Common myeloid progenitor, CD34-positive (primary cell): Measurements from ENCODE around the gene NES.
A peak's percentile ranks its signal among the peaks of the same experiment; 100 is the strongest.

Experiments
- CTCF ChIA-PET: fragments of 350-600 bp; sonication (Branson Sonifier 250); formaldehyde crosslinking; loops from one replicate; lab custom pipeline; 2021; ENCODE audit warnings: antibody characterized with exemption; lab: Charles Lee
- POLR2A ChIA-PET: fragments of 350-600 bp; sonication (Branson Sonifier 250); formaldehyde crosslinking; loops from one replicate; lab custom pipeline; 2021; ENCODE audit warnings: antibody characterized with exemption; lab: Charles Lee
- DNase-seq, 3 donors: peaks; one replicate each; pipeline versions ENCODE4 v3.0.0 to v3.0.0-alpha.2; 2013
- H3K27ac ChIP-seq, 2 experiments: 1 replicate in 1 of 2; 2 replicates in 1 of 2; pipeline ENCODE4 v1.7.0; 2013; ENCODE audit warnings: inconsistent platforms in 2 of 2, low read length in 2 of 2, mild to moderate bottlenecking in 2 of 2, low read depth in 1 of 2, moderate library complexity in 1 of 2; ENCODE audit not compliant: severe bottlenecking in 2 of 2, insufficient read depth in 1 of 2, poor library complexity in 1 of 2
- H3K27me3 ChIP-seq, 5 experiments: replicated peaks in 2 of 5; 1 replicate in 3 of 5; 2 replicates in 2 of 5; pipeline versions ENCODE4 v1.6.1 to v1.7.0; 2013; ENCODE audit warnings: low read length in 4 of 5, mild to moderate bottlenecking in 2 of 5, moderate library complexity in 2 of 5, inconsistent platforms in 1 of 5; ENCODE audit not compliant: insufficient read depth in 5 of 5, control insufficient read depth in 4 of 5
- H3K36me3 ChIP-seq, 4 experiments: 1 replicate in 2 of 4; 2 replicates in 2 of 4; pipeline versions ENCODE4 v1.6.1 to v1.7.0; 2013; ENCODE audit warnings: low read length in 3 of 4, control low read depth in 1 of 4, mild to moderate bottlenecking in 1 of 4; ENCODE audit not compliant: control insufficient read depth in 4 of 4, insufficient read depth in 4 of 4
- H3K4me1 ChIP-seq, 4 experiments: 1 replicate in 3 of 4; 2 replicates in 1 of 4; pipeline versions ENCODE4 v1.6.1 to v1.7.1; 2013; ENCODE audit warnings: low read length in 3 of 4, mild to moderate bottlenecking in 3 of 4, control low read depth in 1 of 4, inconsistent platforms in 1 of 4, moderate library complexity in 1 of 4; ENCODE audit not compliant: control insufficient read depth in 4 of 4, insufficient read depth in 4 of 4; ENCODE audit errors: control extremely low read depth in 1 of 4
- H3K4me3 ChIP-seq, 7 experiments: 1 replicate in 4 of 7; 2 replicates in 3 of 7; pipeline versions ENCODE4 v1.5.1 to v1.7.0; 2013; ENCODE audit warnings: mild to moderate bottlenecking in 7 of 7, low read length in 6 of 7, moderate library complexity in 6 of 7, inconsistent platforms in 2 of 7, low read depth in 2 of 7, control low read depth in 1 of 7; ENCODE audit not compliant: insufficient read depth in 4 of 7, control insufficient read depth in 1 of 7; ENCODE audit errors: extremely low read depth in 1 of 7
- H3K9me3 ChIP-seq, 5 experiments: 1 replicate in 4 of 5; 2 replicates in 1 of 5; pipeline versions ENCODE4 v1.6.1 to v1.7.1; 2013; ENCODE audit warnings: low read length in 4 of 5, mild to moderate bottlenecking in 2 of 5, inconsistent platforms in 1 of 5, low read depth in 1 of 5, moderate library complexity in 1 of 5; ENCODE audit not compliant: control insufficient read depth in 4 of 5, insufficient read depth in 2 of 5; ENCODE audit errors: control extremely low read depth in 1 of 5
- WGBS: methylation state at CpG from one replicate; pipeline ENCODE4 v1.1.5; 2013; ENCODE audit not compliant: insufficient coverage; 5-methylcytosine and 5-hydroxymethylcytosine counted together

Gene NES

DNA sequence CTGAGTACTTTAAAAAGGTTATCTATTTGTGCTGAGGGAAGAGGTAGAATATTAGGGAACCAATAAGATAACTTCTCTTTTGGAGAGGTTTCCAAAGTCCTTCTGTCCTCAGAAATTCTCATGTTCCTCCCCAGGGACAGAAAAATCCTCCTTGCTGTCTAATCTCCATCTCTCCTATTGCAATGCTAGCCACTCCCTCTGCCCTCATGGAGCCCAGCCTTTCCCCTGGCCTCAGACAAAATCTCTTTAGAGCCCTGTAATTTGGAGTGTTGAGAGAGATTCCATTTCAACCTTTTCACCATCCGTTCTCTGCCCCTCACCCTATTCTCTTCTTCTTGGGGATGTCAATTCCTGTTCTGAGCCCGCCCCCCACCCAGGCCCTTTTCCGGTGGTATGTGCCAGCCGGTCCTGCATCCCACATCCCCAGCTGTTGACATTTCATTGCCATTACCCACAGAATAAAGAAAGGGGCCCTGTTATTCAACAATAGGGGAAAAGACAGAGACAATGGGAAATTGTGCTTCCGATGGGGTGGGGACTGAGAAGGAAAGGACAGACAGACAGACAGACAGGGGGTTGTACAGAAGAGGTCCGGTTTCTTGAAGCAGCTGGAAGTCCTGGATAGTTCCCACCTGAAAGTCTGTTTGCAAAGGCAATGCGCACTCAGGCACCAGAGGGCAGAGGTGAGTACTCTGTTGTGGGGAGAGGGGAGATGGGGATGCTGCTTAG is 58.2 kb downstream of the NES start, which contains the start of gene HAPLN2:
TSS of gene HAPLN2 (plus strand) at position 563 of the 729 bp plus-strand sequence. CDS start 4,076 bp downstream, outside the sequence.
- Histone ChIP-seq H3K9me3 (no peaks in the 10 kb centered on the region), H3K27me3 (peaks cover 4 to 50% (median 18%) of the 10 kb centered on the region in 5 experiments), H3K36me3 (no peaks in the 10 kb centered on the region), H3K27ac (no peak within 1 kb of the TSS), H3K4me1 (peaks cover 0 to 13% (median 3%) of the 10 kb centered on the region in 4 experiments), H3K4me3 (no peak within 1 kb of the TSS)
- ChIA-PET CTCF (interaction anchor here (0.6 to 14.0 kb wide), 21 partner anchors 9 to 309 kb away, joined by 3 to 268 read pairs (median 5); no protein-coding TSS in a partner anchor), POLR2A (interaction anchor here (0.6 kb wide), 2 partner anchors 44 to 151 kb away, joined by 6 to 7 read pairs; no protein-coding TSS in a partner anchor)
- peak; percentile 39 to 55 (median 46) for DNase-seq
- WGBS: 0% methylated on average over 2 of the region's 7 CpGs
